ENCODE measurements around the gene FAAH2.

GRCh38 chrX:57366430-57366829 is 79.9 kb downstream of the FAAH2 start:
- TF ChIP-seq, protein P1, sequence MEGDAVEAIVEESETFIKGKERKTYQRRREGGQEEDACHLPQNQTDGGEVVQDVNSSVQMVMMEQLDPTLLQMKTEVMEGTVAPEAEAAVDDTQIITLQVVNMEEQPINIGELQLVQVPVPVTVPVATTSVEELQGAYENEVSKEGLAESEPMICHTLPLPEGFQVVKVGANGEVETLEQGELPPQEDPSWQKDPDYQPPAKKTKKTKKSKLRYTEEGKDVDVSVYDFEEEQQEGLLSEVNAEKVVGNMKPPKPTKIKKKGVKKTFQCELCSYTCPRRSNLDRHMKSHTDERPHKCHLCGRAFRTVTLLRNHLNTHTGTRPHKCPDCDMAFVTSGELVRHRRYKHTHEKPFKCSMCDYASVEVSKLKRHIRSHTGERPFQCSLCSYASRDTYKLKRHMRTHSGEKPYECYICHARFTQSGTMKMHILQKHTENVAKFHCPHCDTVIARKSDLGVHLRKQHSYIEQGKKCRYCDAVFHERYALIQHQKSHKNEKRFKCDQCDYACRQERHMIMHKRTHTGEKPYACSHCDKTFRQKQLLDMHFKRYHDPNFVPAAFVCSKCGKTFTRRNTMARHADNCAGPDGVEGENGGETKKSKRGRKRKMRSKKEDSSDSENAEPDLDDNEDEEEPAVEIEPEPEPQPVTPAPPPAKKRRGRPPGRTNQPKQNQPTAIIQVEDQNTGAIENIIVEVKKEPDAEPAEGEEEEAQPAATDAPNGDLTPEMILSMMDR (IDR thresholded peaks at IDR 0.05): no peak
- TF ChIP-seq POLR2A (IDR thresholded peaks at IDR 0.05): no peak

All from testis (tissue), 2 donors.